Measurements from ENCODE around the gene SIGLEC15. TPM values are rescaled to one million over a fixed set of nuclear protein-coding genes. Genes with fewer than 3 reads are reported as not detected.
"Not testable (repeated sequence)": the region's sequence is repeated elsewhere in the genome, so short reads cannot be mapped to it uniquely, and the experiment has no call there.

SIGLEC15 gene
- total RNA-seq, 2 donors from 2014 or later = 0.49 to 0.54 TPM

DNA sequence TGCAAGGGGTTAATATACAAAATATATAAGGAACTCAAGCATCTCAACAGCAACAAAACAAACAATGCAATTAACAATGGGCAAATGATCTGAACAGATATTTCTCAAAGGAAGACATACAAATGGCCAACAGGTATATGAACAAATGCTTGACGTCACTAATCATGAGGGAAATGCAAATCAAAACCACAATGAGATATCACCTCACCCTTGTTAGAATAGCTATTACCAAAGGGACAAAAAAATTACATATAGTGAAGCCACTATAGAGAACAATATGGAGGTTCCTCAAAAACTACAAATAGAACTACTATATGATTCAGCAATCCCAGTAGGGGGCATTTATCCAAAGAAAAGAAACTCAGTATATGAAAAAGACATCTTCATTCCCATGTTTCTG, 3.8 kb upstream of the SIGLEC15 start:
- no peak overlapping the region for H3K4me3 ChIP-seq
- H3K9me3 ChIP-seq = no peaks in the 10 kb centered on the region
- TF ChIP-seq, protein P1, sequence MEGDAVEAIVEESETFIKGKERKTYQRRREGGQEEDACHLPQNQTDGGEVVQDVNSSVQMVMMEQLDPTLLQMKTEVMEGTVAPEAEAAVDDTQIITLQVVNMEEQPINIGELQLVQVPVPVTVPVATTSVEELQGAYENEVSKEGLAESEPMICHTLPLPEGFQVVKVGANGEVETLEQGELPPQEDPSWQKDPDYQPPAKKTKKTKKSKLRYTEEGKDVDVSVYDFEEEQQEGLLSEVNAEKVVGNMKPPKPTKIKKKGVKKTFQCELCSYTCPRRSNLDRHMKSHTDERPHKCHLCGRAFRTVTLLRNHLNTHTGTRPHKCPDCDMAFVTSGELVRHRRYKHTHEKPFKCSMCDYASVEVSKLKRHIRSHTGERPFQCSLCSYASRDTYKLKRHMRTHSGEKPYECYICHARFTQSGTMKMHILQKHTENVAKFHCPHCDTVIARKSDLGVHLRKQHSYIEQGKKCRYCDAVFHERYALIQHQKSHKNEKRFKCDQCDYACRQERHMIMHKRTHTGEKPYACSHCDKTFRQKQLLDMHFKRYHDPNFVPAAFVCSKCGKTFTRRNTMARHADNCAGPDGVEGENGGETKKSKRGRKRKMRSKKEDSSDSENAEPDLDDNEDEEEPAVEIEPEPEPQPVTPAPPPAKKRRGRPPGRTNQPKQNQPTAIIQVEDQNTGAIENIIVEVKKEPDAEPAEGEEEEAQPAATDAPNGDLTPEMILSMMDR (IDR thresholded peaks at IDR 0.05) = no peak
- H3K36me3 ChIP-seq = no peaks in the 10 kb centered on the region
- H3K27ac ChIP-seq = no peak overlapping the region
- DNase-seq (ENCODE audit: low spot score) (no peak), ATAC-seq (ENCODE audit: insufficient number of reproducible peaks, low FRiP score, low read depth) (no peak)
- no peaks in the 10 kb centered on the region for H3K27me3 ChIP-seq (replicated peaks; ENCODE audit: insufficient read depth)
- H3K4me1 ChIP-seq (ENCODE audit: control insufficient read depth in 1 of 2, low read depth in 2 of 2) = no peaks in the 10 kb centered on the region

DNA sequence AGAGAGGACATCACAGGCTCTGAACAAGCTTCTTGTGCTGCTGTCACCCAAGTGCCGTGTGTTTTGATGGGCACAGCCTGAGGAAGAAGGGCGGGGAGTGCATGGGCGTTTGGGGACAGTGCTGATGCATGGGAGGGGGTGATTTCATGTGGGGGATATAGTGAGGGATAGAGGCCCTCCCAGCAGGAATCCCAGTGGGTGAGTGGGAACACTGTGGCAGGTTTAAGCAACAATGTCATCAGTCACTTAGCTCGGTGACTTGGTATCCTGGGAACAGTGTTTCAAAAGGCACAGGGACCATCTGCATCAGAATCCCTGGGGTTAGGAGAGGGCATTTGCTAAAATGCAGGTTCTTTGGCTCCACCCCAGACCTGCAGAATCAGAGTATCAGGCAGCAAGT, 609 bp downstream of the SIGLEC15 start:
- Histone ChIP-seq H3K36me3 (no peaks in the 10 kb centered on the region), H3K9me3 (no peaks in the 10 kb centered on the region), H3K4me1 (ENCODE audit: control insufficient read depth in 1 of 2, low read depth in 2 of 2) (peaks cover 6 to 13% of the 10 kb centered on the region in 2 donors), H3K27ac (no peak overlapping the region), H3K4me3 (no peak overlapping the region), H3K27me3 (replicated peaks; ENCODE audit: insufficient read depth) (no peaks in the 10 kb centered on the region)
- no peak for DNase-seq (ENCODE audit: low spot score)
- ATAC-seq (ENCODE audit: insufficient number of reproducible peaks, low FRiP score, low read depth) = no peak
- TF ChIP-seq, protein P1 (IDR thresholded peaks at IDR 0.05) = no peak

DNA sequence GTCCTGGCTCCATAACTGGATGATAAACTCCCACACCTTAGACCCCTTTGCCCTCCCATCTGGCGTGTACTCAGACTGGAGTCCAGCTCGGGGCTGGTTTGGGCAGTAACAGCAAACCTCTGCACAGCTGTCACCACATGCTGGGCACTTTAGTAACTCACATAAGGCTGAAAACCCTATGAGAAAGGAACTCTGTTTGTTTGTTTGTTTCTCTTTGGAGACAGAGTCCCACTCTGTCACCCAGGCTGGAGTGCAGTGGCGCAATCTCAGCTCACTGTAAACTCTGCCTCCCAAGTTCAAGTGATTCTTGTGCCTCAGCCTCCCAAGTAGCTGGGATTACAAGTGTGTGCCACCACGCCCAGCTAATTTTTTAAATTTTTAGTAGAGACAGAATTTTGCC, 1.2 kb downstream of the SIGLEC15 start:
- not testable (repeated sequence) for ATAC-seq (ENCODE audit: insufficient number of reproducible peaks, low FRiP score, low read depth); H3K27me3 ChIP-seq (replicated peaks; ENCODE audit: insufficient read depth); DNase-seq (ENCODE audit: low spot score); H3K36me3 ChIP-seq; H3K27ac ChIP-seq; H3K9me3 ChIP-seq; H3K4me3 ChIP-seq
- peaks cover 6 to 13% of the 10 kb centered on the region in 2 donors for H3K4me1 ChIP-seq (ENCODE audit: control insufficient read depth in 1 of 2, low read depth in 2 of 2)

DNA sequence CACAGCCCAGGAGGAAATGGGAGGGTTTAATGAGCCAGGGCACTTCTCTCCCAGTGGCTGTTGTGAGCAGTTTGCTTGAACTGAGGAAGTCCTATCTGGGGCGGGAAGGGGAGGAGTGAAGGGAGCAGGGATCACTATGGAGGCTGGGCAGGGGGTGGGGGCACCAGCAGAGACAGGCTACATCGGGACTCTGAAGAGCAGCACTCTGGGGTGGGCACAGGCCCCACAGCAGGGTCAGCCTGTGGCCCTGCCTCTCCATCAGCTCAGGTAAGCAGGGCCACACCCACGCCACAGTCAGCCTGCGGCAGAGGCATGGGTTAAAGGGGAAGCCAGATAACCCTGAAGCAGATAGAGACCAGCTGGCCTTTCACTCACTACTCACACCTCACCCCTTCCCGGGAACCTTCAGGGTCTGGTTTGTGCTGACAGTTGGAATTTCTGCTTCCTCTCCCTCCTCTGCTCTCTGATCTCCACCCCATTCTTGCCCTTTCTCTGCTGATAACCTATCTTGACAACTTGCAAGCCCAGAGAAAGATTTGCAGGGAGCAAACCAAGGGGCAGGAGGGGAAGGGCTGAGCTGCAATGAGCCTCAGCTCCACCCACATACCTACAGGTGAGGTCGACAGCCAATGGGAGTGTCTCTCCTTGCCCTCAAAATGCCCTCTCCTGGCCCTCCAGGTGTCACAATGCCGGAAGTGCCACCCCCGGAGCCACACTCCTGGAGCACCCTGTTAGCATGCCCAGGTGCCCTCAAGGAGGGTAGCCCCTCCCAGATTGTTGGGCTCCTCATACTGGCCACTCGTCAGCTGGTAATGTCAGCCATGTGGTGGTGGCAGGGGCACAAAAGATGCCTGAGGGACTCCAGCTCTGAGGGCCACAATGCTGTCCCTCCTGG, 3.7 kb downstream of the SIGLEC15 start:
- Histone ChIP-seq H3K4me3 (no peak overlapping the region), H3K27ac (no peak overlapping the region), H3K27me3 (replicated peaks; ENCODE audit: insufficient read depth) (no peaks in the 10 kb centered on the region), H3K9me3 (no peaks in the 10 kb centered on the region), H3K36me3 (no peaks in the 10 kb centered on the region), H3K4me1 (ENCODE audit: control insufficient read depth in 1 of 2, low read depth in 2 of 2) (peaks cover 6 to 13% of the 10 kb centered on the region in 2 donors)
- TF ChIP-seq, protein P1 (IDR thresholded peaks at IDR 0.05) = no peak
- DNase-seq (ENCODE audit: low spot score) (no peak), ATAC-seq (ENCODE audit: insufficient number of reproducible peaks, low FRiP score, low read depth) (no peak)

DNA sequence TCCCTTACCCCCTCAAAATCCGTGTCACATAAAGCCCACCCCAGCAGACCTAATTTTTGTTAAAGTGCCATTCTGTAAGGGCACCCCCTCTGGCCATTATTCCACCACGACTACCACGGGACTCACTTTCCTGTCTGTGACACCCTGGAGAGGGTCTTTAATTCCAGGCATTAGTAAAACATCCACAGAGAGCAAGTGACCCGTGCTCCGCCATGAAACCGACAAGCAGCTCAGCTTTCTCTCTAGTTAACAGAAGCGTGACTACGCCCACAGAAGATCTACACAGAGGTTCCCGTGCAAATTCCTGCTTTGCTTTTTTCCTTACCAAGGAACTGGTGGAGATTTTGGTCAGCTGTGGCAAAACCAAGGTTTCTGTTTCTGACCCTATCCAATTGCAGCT, 4.4 kb downstream of the SIGLEC15 start:
- H3K27me3 ChIP-seq (replicated peaks; ENCODE audit: insufficient read depth) = no peaks in the 10 kb centered on the region
- TF ChIP-seq, protein P1 (IDR thresholded peaks at IDR 0.05) = no peak
- no peak for DNase-seq (ENCODE audit: low spot score)
- no peaks in the 10 kb centered on the region for H3K9me3 ChIP-seq
- peaks cover 6 to 13% of the 10 kb centered on the region in 2 donors for H3K4me1 ChIP-seq (ENCODE audit: control insufficient read depth in 1 of 2, low read depth in 2 of 2)
- no peak overlapping the region for H3K4me3 ChIP-seq
- H3K27ac ChIP-seq = no peak overlapping the region
- no peak for ATAC-seq (ENCODE audit: insufficient number of reproducible peaks, low FRiP score, low read depth)
- no peaks in the 10 kb centered on the region for H3K36me3 ChIP-seq
